ENCODE results near the gene OLAH. TPM values are rescaled to one million over a fixed set of nuclear protein-coding genes. Genes with fewer than 3 reads are reported as not detected.

The OLAH gene
- polyA plus RNA-seq, 3 donors: 0.09 TPM; not detected in 2

GRCh38 chr10:15035385-15036301 lies 8.1 kb upstream of the OLAH start:
- no peaks in the 10 kb centered on the region for H3K36me3 ChIP-seq (replicated peaks in 1 of 2; ENCODE audit: control insufficient read depth in 1 of 2, insufficient read depth in 2 of 2, low read length in 2 of 2)
- H4K20me1 ChIP-seq (ENCODE audit: insufficient read depth, low read length): no peaks in the 10 kb centered on the region
- TF ChIP-seq, protein P1, sequence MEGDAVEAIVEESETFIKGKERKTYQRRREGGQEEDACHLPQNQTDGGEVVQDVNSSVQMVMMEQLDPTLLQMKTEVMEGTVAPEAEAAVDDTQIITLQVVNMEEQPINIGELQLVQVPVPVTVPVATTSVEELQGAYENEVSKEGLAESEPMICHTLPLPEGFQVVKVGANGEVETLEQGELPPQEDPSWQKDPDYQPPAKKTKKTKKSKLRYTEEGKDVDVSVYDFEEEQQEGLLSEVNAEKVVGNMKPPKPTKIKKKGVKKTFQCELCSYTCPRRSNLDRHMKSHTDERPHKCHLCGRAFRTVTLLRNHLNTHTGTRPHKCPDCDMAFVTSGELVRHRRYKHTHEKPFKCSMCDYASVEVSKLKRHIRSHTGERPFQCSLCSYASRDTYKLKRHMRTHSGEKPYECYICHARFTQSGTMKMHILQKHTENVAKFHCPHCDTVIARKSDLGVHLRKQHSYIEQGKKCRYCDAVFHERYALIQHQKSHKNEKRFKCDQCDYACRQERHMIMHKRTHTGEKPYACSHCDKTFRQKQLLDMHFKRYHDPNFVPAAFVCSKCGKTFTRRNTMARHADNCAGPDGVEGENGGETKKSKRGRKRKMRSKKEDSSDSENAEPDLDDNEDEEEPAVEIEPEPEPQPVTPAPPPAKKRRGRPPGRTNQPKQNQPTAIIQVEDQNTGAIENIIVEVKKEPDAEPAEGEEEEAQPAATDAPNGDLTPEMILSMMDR (IDR thresholded peaks at IDR 0.05): no peak
- H3K9me3 Mint-ChIP-seq: peaks cover 0 to 7% (median 0%) of the 10 kb centered on the region in 7 donors
- H3K27me3 ChIP-seq (ENCODE audit: control insufficient read depth in 2 of 2, insufficient read depth in 2 of 2, low read length in 2 of 2): no peaks in the 10 kb centered on the region
- peaks cover 56 to 57% of the 10 kb centered on the region in 2 donors for H3K4me1 ChIP-seq (ENCODE audit: control insufficient read depth in 1 of 2, insufficient read depth in 2 of 2, low read length in 2 of 2)
- DNase-seq: peak; percentile 81 to 90 (median 84)
- peak overlapping the region; percentile 55 for H3K4me2 ChIP-seq (replicated peaks; ENCODE audit: extremely low read depth, low read length, poor library complexity, severe bottlenecking)
- H3K27ac Mint-ChIP-seq: peak overlapping the region; percentile 64 to 92 (median 81)
- H3K4me1 Mint-ChIP-seq: peaks cover 56% of the 10 kb centered on the region
- WGBS (ENCODE audit: insufficient coverage): 38% methylated on average over 3 of the region's 18 CpGs
- peak overlapping the region; percentile 59 to 78 for H3K4me3 Mint-ChIP-seq
- peak overlapping the region; percentile 39 for H2AFZ ChIP-seq (ENCODE audit: insufficient read depth, low read depth, low read length, poor library complexity, severe bottlenecking)
- peak overlapping the region in 1 of 3 experiments; percentile 55 for H3K4me3 ChIP-seq (replicated peaks in 1 of 3; ENCODE audit: low read depth in 2 of 3, low read length in 3 of 3)
- H3K9ac ChIP-seq (ENCODE audit: insufficient read depth, low read length, poor library complexity, severe bottlenecking): no peak overlapping the region
- intact Hi-C loops (cut with micrococcal nuclease): no loop called here
- H3K27ac ChIP-seq (ENCODE audit: low read depth in 1 of 2, low read length in 2 of 2): peak overlapping the region; percentile 10 to 50
- H3K79me2 ChIP-seq (ENCODE audit: insufficient read depth, low read length): no peaks in the 10 kb centered on the region
- H3K36me3 Mint-ChIP-seq: no peaks in the 10 kb centered on the region
- no peaks in the 10 kb centered on the region for H3K9me3 ChIP-seq (replicated peaks in 1 of 2; ENCODE audit: control insufficient read depth in 1 of 2, insufficient read depth in 1 of 2, low read length in 2 of 2)
- H3K27me3 Mint-ChIP-seq (ENCODE audit: low read depth in 3 of 3): peaks cover 0 to 13% (median 4%) of the 10 kb centered on the region in 3 donors

DNA sequence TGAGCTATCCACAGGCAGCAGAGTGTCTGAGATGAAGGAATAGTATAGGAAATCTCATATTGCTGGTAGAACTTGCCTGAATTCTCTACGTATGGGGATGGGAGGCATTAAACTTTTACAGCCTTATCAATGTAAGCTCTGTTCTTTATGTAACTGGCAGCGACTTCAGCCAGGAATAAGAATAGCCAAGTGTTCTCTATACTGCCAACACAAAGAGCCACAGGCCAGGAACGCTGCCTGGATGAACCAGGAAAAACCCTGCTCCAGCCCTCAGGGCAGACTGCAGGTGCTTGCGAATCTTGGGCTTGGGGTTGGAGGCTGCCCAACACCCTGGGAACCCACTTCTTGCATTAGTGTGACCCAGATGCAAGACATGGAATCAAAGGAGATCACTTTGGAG lies 6.1 kb upstream of the OLAH start:
- 100% methylated on average over 2 of the region's 4 CpGs for WGBS (ENCODE audit: insufficient coverage)
- Histone ChIP-seq H3K27me3 (ENCODE audit: control insufficient read depth in 2 of 2, insufficient read depth in 2 of 2, low read length in 2 of 2) (no peaks in the 10 kb centered on the region), H3K27ac (ENCODE audit: low read depth in 1 of 2, low read length in 2 of 2) (no peak overlapping the region), H3K4me3 (replicated peaks in 1 of 3; ENCODE audit: low read depth in 2 of 3, low read length in 3 of 3) (no peak overlapping the region), H2AFZ (ENCODE audit: insufficient read depth, low read depth, low read length, poor library complexity, severe bottlenecking) (no peak overlapping the region), H3K9me3 (replicated peaks in 1 of 2; ENCODE audit: control insufficient read depth in 1 of 2, insufficient read depth in 1 of 2, low read length in 2 of 2) (peaks cover 4 to 5% of the 10 kb centered on the region in 2 donors), H4K20me1 (ENCODE audit: insufficient read depth, low read length) (no peaks in the 10 kb centered on the region), H3K4me1 (ENCODE audit: control insufficient read depth in 1 of 2, insufficient read depth in 2 of 2, low read length in 2 of 2) (peaks cover 56 to 57% of the 10 kb centered on the region in 2 donors), H3K36me3 (replicated peaks in 1 of 2; ENCODE audit: control insufficient read depth in 1 of 2, insufficient read depth in 2 of 2, low read length in 2 of 2) (no peaks in the 10 kb centered on the region), H3K4me2 (replicated peaks; ENCODE audit: extremely low read depth, low read length, poor library complexity, severe bottlenecking) (no peak overlapping the region), H3K79me2 (ENCODE audit: insufficient read depth, low read length) (no peaks in the 10 kb centered on the region), H3K9ac (ENCODE audit: insufficient read depth, low read length, poor library complexity, severe bottlenecking) (no peak overlapping the region)
- peaks cover 0 to 15% (median 9%) of the 10 kb centered on the region in 7 donors for H3K9me3 Mint-ChIP-seq
- no peak overlapping the region for H3K4me3 Mint-ChIP-seq
- H3K27ac Mint-ChIP-seq: no peak overlapping the region
- H3K27me3 Mint-ChIP-seq (ENCODE audit: low read depth in 3 of 3): peaks cover 0 to 9% (median 1%) of the 10 kb centered on the region in 3 donors
- no peaks in the 10 kb centered on the region for H3K36me3 Mint-ChIP-seq
- DNase-seq: no peak
- peaks cover 54% of the 10 kb centered on the region for H3K4me1 Mint-ChIP-seq
- TF ChIP-seq, protein P1 (IDR thresholded peaks at IDR 0.05): no peak
- intact Hi-C loops (cut with micrococcal nuclease): no loop called here

Measured in CD14-positive monocyte (primary cell).